Globus pallidus (tissue), 1 donor: ENCODE measurements around the gene NTNG2.
"Not testable (repeated sequence)": the region's sequence is repeated elsewhere in the genome, so short reads cannot be mapped to it uniquely, and the experiment has no call there.

Experiments used
- DNase-seq: peaks from one replicate; pipeline ENCODE4 v3.0.0-alpha.2; 2015; ENCODE audit warnings: low spot score

Gene NTNG2

GRCh38 chr9:132266017-132266416 is 104.2 kb downstream of the NTNG2 start:
- no peak for DNase-seq

- no peak for DNase-seq
Observed at GRCh38 chr9:132267660-132268059, 105.8 kb downstream of the NTNG2 start.

DNA sequence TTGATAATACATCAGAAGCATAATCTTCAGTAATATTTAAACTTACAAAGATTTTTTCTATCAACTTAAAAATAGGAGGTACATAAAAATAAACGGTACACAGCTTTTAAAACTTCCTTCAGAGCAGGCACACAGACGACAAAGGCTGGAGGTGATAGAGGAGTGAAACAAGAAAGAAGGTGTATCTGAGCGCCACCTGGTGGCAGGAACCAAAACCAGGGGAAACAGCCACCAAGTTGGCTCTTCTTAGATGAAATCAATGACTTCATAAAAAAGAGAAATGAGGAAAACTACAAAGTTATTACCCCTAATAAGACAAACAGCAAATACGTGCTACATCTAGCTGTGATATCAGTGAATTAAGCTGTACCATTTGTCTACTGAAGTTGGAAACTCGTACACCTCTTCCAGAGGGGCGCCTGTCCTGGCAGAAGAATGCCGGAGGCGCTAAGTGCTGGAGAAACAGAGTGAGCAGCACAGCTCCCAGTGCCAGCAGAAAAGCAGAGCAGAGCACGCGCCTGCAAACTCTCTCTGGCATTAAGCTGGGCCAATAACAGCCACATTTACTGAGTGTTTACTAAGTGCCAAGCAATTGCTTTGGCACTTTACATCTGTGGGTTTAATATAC is 107.0 kb downstream of the NTNG2 start:
- peak; percentile 58 for DNase-seq

DNA sequence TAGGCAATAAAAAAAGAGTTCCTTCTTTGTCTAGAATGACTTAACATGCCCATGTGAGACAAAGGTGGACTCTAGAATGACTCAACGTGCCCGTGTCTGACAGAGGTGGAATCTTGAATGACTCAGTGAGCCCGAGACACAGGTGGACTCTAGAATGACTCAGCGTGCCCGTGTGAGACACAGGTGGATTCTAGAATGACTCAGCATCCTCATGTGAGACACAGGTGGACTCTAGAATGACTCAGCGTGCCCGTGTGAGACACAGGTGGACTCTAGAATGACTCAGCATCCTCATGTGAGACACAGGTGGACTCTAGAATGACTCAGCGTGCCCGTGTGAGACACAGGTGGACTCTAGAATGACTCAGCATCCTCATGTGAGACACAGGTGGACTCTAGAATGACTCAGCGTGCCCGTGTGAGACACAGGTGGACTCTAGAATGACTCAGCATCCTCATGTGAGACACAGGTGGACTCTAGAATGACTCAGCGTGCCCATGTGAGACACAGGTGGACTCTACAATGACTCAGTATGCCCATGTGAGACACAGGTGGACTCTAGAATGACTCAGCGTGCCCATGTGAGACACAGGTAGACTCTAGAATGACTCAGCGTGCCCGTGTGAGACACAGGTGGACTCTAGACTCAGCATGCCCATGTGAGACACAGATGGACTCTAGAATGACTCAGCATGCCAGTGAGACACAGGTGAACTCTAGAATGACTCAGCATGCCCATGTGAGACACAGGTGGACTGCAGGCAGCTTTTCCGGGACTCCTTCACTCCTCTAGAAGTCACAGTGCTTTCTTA is 108.1 kb downstream of the NTNG2 start:
- DNase-seq = not testable (repeated sequence)

DNA sequence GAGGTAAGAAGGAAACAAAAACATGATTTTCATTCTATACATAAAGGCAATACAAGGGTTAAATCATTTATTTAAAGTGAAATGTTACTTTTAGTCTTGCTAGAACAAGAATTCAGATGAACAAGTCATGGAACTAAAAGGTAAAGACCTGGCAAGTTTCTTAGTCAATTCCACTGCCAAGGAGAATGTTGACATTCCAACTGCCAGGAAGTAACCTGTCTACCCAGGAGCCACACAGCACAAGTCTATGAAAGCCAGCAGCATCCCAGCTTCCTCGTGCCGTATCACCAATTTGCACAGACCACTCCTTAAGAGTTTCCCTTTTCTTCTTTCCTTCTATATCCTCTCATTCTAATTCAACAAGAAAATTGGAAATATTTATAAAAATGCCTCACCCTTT is 113.0 kb downstream of the NTNG2 start:
- DNase-seq = no peak

DNA sequence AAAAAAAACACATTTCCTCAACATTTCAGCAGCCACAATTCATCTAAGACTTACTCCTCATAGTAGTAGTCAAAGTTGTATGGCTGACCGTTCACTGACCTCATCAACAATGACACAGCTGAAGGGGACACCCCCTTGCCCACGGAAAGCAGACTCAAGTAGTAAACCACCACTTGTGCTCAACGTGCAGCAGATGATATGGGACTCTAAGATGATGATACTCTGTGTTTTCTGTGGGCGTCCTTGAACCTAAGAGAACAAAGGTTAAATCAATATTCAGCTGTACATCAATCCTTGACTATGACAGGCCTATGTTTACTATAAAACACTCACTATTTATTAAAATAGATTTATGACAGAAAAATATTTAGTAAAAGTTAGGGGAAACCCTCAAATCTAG is 121.3 kb downstream of the NTNG2 start:
- DNase-seq = no peak

DNA sequence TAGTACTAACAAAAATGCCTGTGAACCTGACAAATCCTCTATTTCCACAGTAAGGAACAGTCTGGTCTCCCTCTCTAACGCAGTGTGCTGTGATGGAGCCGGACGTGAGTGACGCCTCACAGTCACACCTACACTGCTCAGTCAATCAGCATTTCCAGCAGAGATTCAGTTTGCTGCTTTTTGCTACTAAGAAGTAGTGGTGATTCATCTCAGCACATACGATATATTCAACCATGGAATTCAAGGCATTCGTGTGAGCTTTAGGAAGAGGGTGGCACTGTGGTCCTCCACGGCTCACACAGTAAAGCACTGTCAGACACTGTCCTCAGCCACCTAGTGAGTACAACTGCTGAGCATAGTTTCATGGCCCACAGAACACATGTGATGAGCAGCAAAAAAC is 122.0 kb downstream of the NTNG2 start:
- no peak for DNase-seq

GRCh38 chr9:132287256-132287760 is 125.5 kb downstream of the NTNG2 start:
- DNase-seq = no peak

- no peak for DNase-seq
Observed at GRCh38 chr9:132288361-132288760, 126.5 kb downstream of the NTNG2 start.

- DNase-seq = no peak
Observed at GRCh38 chr9:132288966-132289365, 127.1 kb downstream of the NTNG2 start.

GRCh38 chr9:132293145-132293721 is 131.4 kb downstream of the NTNG2 start:
- no peak for DNase-seq
